T-helper 17 cell (primary cell): ENCODE results near the gene GHITM. TPM values are rescaled to one million over a fixed set of nuclear protein-coding genes. Genes with fewer than 3 reads are reported as not detected.
"Not testable (repeated sequence)": the region's sequence is repeated elsewhere in the genome, so short reads cannot be mapped to it uniquely, and the experiment has no call there.

Experiments used
- ATAC-seq: fragments of 150-1000 bp; cut with Tn5 transposase; 2 replicates; pipeline ENCODE4 v1.10.0; 2021; ENCODE audit warnings: mild to moderate bottlenecking, moderate library complexity
- DNase-seq, 3 donors: peaks; one replicate each; pipeline versions ENCODE4 v3.0.0 to v3.0.0-alpha.2; 2020 to 2021
- H3K9me3 ChIP-seq: one replicate; pipeline ENCODE4 v1.7.0; 2013; ENCODE audit warnings: low read length, mild to moderate bottlenecking; ENCODE audit not compliant: control insufficient read depth, poor library complexity, severe bottlenecking
- H3K27ac Mint-ChIP-seq: one replicate; pipeline ENCODE4 v1.8.0; 2022; ENCODE audit warnings: mild to moderate bottlenecking, moderate library complexity, mixed read lengths
- H3K27me3 Mint-ChIP-seq: one replicate; pipeline ENCODE4 v1.8.0; 2022; ENCODE audit warnings: mixed read lengths
- H3K36me3 Mint-ChIP-seq: one replicate; pipeline ENCODE4 v1.8.0; 2022; ENCODE audit warnings: low read depth, mixed read lengths
- H3K4me1 Mint-ChIP-seq: one replicate; pipeline ENCODE4 v1.8.0; 2022; ENCODE audit warnings: mild to moderate bottlenecking, mixed read lengths
- H3K4me3 Mint-ChIP-seq: one replicate; pipeline ENCODE4 v1.8.0; 2022; ENCODE audit warnings: mild to moderate bottlenecking, moderate library complexity, mixed read lengths
- total RNA-seq, 4 donors: library from RNA in 2 of 4; stranded (reverse) in 2 of 4; gene quantifications; one replicate each; pipeline ENCODE4 v1.2.3 and lab custom pipeline; 2022 to 2026

GHITM gene
- total RNA-seq, 2 donors from 2014 or later: 72.6 to 72.9 TPM

DNA sequence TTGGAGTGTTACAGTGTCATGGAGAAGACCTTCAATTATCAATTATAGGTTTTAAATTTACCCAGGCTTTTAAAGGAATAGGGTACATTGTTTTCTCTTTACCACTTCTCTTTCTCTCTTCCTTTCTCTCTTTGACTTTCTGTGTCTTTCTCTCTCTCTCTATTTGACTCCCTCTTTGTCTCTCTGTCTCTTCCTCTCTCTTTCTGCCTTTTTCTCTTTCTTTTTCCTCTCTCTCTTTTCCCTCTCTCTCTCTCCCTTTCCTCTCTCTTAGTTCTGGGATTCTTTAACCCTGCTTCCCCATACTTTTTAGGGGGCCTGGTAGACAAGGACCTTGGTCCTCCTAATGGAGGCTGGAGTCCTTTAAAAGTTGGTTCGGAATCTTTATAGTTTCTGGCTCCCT, 15.9 kb upstream of the GHITM start:
- H3K36me3 Mint-ChIP-seq: peaks cover 2% of the 10 kb centered on the region
- H3K27me3 Mint-ChIP-seq: peaks cover 9% of the 10 kb centered on the region
- H3K4me3 Mint-ChIP-seq: no peak overlapping the region
- H3K4me1 Mint-ChIP-seq: no peaks in the 10 kb centered on the region
- peak overlapping the region; percentile 2 for H3K27ac Mint-ChIP-seq
- no peak for ATAC-seq
- DNase-seq: no peak
- peaks cover 2% of the 10 kb centered on the region for H3K9me3 ChIP-seq

- H3K36me3 Mint-ChIP-seq, H3K4me3 Mint-ChIP-seq, H3K27ac Mint-ChIP-seq, H3K27me3 Mint-ChIP-seq, DNase-seq, ATAC-seq, H3K4me1 Mint-ChIP-seq, H3K9me3 ChIP-seq: not testable (repeated sequence)
Measured at GRCh38 chr10:84125910-84126784, 13.2 kb upstream of the GHITM start.

GRCh38 chr10:84126785-84127167, 12.5 kb upstream of the GHITM start:
- peaks cover 3% of the 10 kb centered on the region for H3K27me3 Mint-ChIP-seq

DNA sequence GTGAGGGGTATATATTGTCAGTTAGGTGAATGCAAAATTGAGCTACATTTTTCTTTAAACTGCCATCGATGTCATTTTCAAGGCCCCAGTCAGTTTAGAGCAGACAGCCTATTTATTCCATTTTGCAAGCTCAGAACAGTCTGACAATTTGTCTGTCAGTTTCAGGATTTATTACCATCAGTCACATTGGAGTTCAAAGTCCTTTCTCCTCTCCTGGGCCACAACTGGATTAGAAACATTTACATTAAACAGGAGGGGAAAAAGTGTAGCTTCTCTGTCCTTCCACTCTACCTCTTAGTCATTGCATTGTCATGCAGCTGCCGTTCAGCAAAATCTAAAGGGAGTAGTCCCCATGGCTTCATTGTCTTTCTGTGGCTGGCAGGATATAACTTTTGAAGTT, 3.5 kb upstream of the GHITM start:
- no peaks in the 10 kb centered on the region for H3K9me3 ChIP-seq
- H3K27me3 Mint-ChIP-seq: peaks cover 20% of the 10 kb centered on the region
- no peaks in the 10 kb centered on the region for H3K36me3 Mint-ChIP-seq
- DNase-seq: no peak
- H3K4me3 Mint-ChIP-seq: no peak overlapping the region
- no peak overlapping the region for H3K27ac Mint-ChIP-seq
- peaks cover 14% of the 10 kb centered on the region for H3K4me1 Mint-ChIP-seq
- ATAC-seq: no peak

More at GRCh38 chr10:84126785-84127167, 12.5 kb upstream of the GHITM start:
- no peak overlapping the region for H3K4me3 Mint-ChIP-seq
- H3K36me3 Mint-ChIP-seq: peaks cover 2% of the 10 kb centered on the region
- H3K4me1 Mint-ChIP-seq: no peaks in the 10 kb centered on the region
- ATAC-seq (no peak), DNase-seq (no peak)
- H3K9me3 ChIP-seq: peaks cover 2% of the 10 kb centered on the region
- H3K27ac Mint-ChIP-seq: no peak overlapping the region

- no peaks in the 10 kb centered on the region for H3K36me3 Mint-ChIP-seq
- peaks cover 9% of the 10 kb centered on the region for H3K27me3 Mint-ChIP-seq
- no peaks in the 10 kb centered on the region for H3K9me3 ChIP-seq
- peak overlapping the region; percentile 98 for H3K27ac Mint-ChIP-seq
- DNase-seq (no peak), ATAC-seq (no peak)
- H3K4me3 Mint-ChIP-seq: peak overlapping the region; percentile 93
- H3K4me1 Mint-ChIP-seq: peaks cover 23% of the 10 kb centered on the region
Measured at GRCh38 chr10:84137811-84138210, 1.5 kb upstream of the GHITM start.

DNA sequence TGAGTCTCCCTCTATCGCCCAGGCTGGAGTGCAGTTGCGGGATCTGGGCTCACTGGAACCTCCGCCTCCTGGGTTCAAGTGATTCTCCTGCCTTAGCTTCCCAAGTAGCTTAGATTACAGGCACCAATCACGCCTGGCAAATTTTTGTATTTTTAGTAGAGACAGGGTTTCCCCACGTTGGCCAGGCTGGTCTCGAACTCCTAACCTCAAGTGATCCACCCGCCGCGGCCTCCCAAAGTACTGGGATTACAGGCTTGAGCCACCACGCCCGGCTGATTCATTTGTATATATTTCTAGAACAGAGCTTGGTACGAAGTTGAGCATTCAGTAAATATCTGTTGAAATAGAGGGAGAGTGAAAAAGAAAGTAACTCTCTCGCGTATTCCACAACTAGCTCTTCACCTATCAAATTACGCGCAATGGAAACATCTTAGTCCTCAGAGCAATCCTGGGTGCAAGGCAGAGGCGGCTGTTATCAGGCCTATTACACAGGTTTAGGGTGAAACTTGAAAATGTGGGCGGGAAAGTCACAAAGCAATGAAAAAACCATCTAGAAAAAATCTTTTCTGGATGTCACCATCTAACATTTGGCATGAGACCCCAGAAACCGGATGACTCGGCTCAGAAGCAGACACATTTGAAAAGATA, 707 bp upstream of the GHITM start:
- H3K9me3 ChIP-seq: no peaks in the 10 kb centered on the region
- DNase-seq: peak in 2 of 3 donors; percentile 19 to 20
- peak overlapping the region; percentile 98 for H3K27ac Mint-ChIP-seq
- no peaks in the 10 kb centered on the region for H3K36me3 Mint-ChIP-seq
- peak overlapping the region; percentile 93 for H3K4me3 Mint-ChIP-seq
- peak; percentile 37 for ATAC-seq
- peaks cover 6% of the 10 kb centered on the region for H3K27me3 Mint-ChIP-seq
- peaks cover 25% of the 10 kb centered on the region for H3K4me1 Mint-ChIP-seq

GRCh38 chr10:84140036-84140379, 699 bp downstream of the GHITM start:
- ATAC-seq (no peak), DNase-seq (no peak)
- H3K36me3 Mint-ChIP-seq: no peaks in the 10 kb centered on the region
- H3K4me3 Mint-ChIP-seq: peak overlapping the region; percentile 93
- H3K27me3 Mint-ChIP-seq: no peaks in the 10 kb centered on the region
- H3K4me1 Mint-ChIP-seq: peaks cover 25% of the 10 kb centered on the region
- H3K9me3 ChIP-seq: no peaks in the 10 kb centered on the region
- peak overlapping the region; percentile 98 for H3K27ac Mint-ChIP-seq

- H3K36me3 Mint-ChIP-seq: peaks cover 6% of the 10 kb centered on the region
Measured at GRCh38 chr10:84147347-84147746, 8.0 kb downstream of the GHITM start.

DNA sequence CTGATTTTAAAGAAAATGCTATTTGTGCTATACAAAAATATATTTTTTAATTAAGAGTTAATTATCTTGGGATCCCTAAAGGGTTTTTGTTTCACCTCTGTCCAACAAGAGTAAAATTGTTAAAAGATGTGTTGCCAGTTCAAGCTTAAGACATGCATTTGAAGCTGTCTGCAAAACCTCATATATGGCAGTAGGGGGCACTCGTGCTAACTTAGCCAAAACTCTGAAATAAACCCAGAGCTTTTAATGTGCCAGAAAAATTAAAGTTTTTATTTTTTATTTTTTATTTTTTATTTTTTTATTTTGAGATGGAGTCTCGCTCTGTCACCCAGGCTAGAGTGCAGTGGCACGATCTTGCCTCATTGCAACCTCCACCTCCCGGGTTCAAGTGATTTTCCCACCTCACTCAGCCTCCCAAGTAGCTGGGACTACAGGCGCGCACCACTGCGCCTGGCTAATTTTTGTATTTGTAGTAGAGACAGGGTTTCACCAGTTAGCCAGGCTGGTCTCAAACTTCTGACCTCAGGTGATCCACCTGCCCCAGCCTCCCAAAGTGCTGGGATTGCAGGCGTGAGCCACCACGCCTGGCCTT, 8.8 kb downstream of the GHITM start:
- H3K27ac Mint-ChIP-seq, H3K4me1 Mint-ChIP-seq, H3K4me3 Mint-ChIP-seq, H3K27me3 Mint-ChIP-seq, H3K9me3 ChIP-seq, DNase-seq, H3K36me3 Mint-ChIP-seq: not testable (repeated sequence)
- peak; percentile 77 for ATAC-seq

More at GRCh38 chr10:84147347-84147746, 8.0 kb downstream of the GHITM start:
- Mint-ChIP-seq H3K27me3 (no peaks in the 10 kb centered on the region), H3K4me3 (no peak overlapping the region), H3K4me1 (peaks cover 8% of the 10 kb centered on the region), H3K27ac (peak overlapping the region; percentile 61)
- H3K9me3 ChIP-seq: no peaks in the 10 kb centered on the region
- no peak for ATAC-seq
- DNase-seq: no peak

DNA sequence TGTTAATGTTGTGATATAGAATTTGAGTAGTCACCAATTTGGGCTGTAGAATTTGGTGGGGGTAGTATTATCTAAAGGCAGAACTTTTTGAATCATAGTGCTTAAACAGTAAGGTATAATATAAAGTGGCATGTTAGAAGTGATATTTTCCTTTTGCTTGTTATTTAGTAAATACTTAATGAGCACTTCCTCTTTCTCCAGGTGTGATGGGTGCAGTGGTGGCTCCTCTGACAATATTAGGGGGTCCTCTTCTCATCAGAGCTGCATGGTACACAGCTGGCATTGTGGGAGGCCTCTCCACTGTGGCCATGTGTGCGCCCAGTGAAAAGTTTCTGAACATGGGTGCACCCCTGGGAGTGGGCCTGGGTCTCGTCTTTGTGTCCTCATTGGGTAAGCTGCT, 10.5 kb downstream of the GHITM start:
- no peak overlapping the region for H3K4me3 Mint-ChIP-seq
- H3K9me3 ChIP-seq: no peaks in the 10 kb centered on the region
- no peak for DNase-seq
- peaks cover 6% of the 10 kb centered on the region for H3K4me1 Mint-ChIP-seq
- no peaks in the 10 kb centered on the region for H3K27me3 Mint-ChIP-seq
- no peak overlapping the region for H3K27ac Mint-ChIP-seq
- no peak for ATAC-seq
- H3K36me3 Mint-ChIP-seq: peaks cover 6% of the 10 kb centered on the region

GRCh38 chr10:84152769-84153168, 13.5 kb downstream of the GHITM start:
- Mint-ChIP-seq H3K27ac (no peak overlapping the region), H3K36me3 (peaks cover 3% of the 10 kb centered on the region), H3K4me1 (peaks cover 4% of the 10 kb centered on the region), H3K27me3 (no peaks in the 10 kb centered on the region), H3K4me3 (no peak overlapping the region)
- H3K9me3 ChIP-seq: no peaks in the 10 kb centered on the region
- no peak for DNase-seq
- no peak for ATAC-seq

- H3K27me3 Mint-ChIP-seq: no peaks in the 10 kb centered on the region
- H3K4me1 Mint-ChIP-seq: peaks cover 4% of the 10 kb centered on the region
- H3K36me3 Mint-ChIP-seq: peaks cover 3% of the 10 kb centered on the region
- H3K27ac Mint-ChIP-seq: peak overlapping the region; percentile 71
- H3K4me3 Mint-ChIP-seq: no peak overlapping the region
- ATAC-seq (no peak), DNase-seq (no peak)
- no peaks in the 10 kb centered on the region for H3K9me3 ChIP-seq
Measured at GRCh38 chr10:84155521-84155920, 16.2 kb downstream of the GHITM start.

DNA sequence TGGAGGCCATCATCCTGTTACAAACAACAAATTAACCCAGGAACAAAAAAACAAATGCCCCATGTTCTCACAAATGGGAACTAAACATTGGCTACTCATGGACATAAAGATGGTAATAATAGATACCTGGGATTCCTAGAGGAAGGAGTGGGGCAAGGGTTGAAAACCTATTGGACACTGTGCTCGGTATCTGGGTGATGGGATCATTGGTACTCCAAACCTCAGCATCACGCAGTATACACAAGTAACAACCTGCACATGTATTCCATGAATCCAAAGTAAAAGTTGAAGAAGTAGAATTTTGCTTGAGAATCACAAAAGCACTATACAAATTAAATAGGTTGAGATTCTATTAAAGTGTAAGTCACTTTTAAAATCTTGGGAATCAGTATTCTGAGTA, 16.7 kb downstream of the GHITM start:
- Mint-ChIP-seq H3K27ac (peak overlapping the region; percentile 71), H3K4me3 (no peak overlapping the region)
- no peak for ATAC-seq

More for the DNA sequence above, 16.7 kb downstream of the GHITM start:
- peaks cover 3% of the 10 kb centered on the region for H3K36me3 Mint-ChIP-seq
- no peaks in the 10 kb centered on the region for H3K27me3 Mint-ChIP-seq
- no peaks in the 10 kb centered on the region for H3K9me3 ChIP-seq
- DNase-seq: no peak
- peaks cover 4% of the 10 kb centered on the region for H3K4me1 Mint-ChIP-seq
